ENCODE measurements around the gene IL25. TPM values are rescaled to one million over a fixed set of nuclear protein-coding genes. Genes with fewer than 3 reads are reported as not detected.
"Not testable (repeated sequence)": the region's sequence is repeated elsewhere in the genome, so short reads cannot be mapped to it uniquely, and the experiment has no call there.

The IL25 gene
- polyA plus RNA-seq, 1 donor (not counting 4 experiments of a cell fraction or from before 2014, with no cell fraction given), result not detected

GRCh38 chr14:23399136-23399535 is 26.5 kb downstream of the IL25 start:
- H3K27me3 ChIP-seq (ENCODE audit: control insufficient read depth, extremely low read depth, insufficient read depth, low read length), result peaks cover 6% of the 10 kb centered on the region

GRCh38 chr14:23399591-23399990 is 27.0 kb downstream of the IL25 start:
- dilution Hi-C loops (cut with MboI; ENCODE audit: extremely low pct_ligation_motif_present, low sequenced_read_pairs), result no loop called here
- no peaks in the 10 kb centered on the region for H3K36me3 ChIP-seq (ENCODE audit: control insufficient read depth in 2 of 2, extremely low read depth in 1 of 2, insufficient read depth in 2 of 2, low read length in 2 of 2)

More at GRCh38 chr14:23399136-23399535, 26.5 kb downstream of the IL25 start:
- no peak for TF ChIP-seq EZH2 (IDR thresholded peaks at IDR 0.05; ENCODE audit: low read length)
- TF ChIP-seq CTCF (optimal IDR thresholded peaks at IDR 0.05 in 1 of 3, IDR thresholded peaks at IDR 0.05 in 1 of 3, conservative IDR thresholded peaks at IDR 0.05 in 1 of 3; ENCODE audit: extremely low read depth in 1 of 3, insufficient read depth in 2 of 3, low read length in 3 of 3), result no peak
- no peaks in the 10 kb centered on the region for H3K36me3 ChIP-seq (ENCODE audit: control insufficient read depth in 2 of 2, extremely low read depth in 1 of 2, insufficient read depth in 2 of 2, low read length in 2 of 2)
- no peak overlapping the region for H3K9ac ChIP-seq (ENCODE audit: control insufficient read depth, extremely low read depth, insufficient read depth, low read length)
- dilution Hi-C loops (cut with MboI; ENCODE audit: extremely low pct_ligation_motif_present, low sequenced_read_pairs), result no loop called here
- H3K9me1 ChIP-seq (ENCODE audit: control insufficient read depth, extremely low read depth, insufficient read depth, low read length), result no peaks in the 10 kb centered on the region
- no peak overlapping the region for H3K27ac ChIP-seq (ENCODE audit: control insufficient read depth, insufficient read depth, low read length)
- H3K4me3 ChIP-seq (ENCODE audit: control insufficient read depth in 2 of 3, extremely low read depth in 1 of 3, insufficient read depth in 2 of 3, low read depth in 1 of 3, low read length in 3 of 3), result no peak overlapping the region
- no peak overlapping the region for H3K4me2 ChIP-seq (ENCODE audit: control insufficient read depth, extremely low read depth, insufficient read depth, low read depth, low read length)
- no peak overlapping the region for H2AFZ ChIP-seq (ENCODE audit: control insufficient read depth, low read length)
- H3K9me3 ChIP-seq (ENCODE audit: control insufficient read depth, low read depth, low read length), result no peaks in the 10 kb centered on the region
- H3K4me1 ChIP-seq (ENCODE audit: control insufficient read depth, extremely low read depth, insufficient read depth, low read length), result no peaks in the 10 kb centered on the region
- DNase-seq (ENCODE audit: low read depth, low spot score) (no peak), FAIRE-seq (no peak)
- no peaks in the 10 kb centered on the region for H3K79me2 ChIP-seq (ENCODE audit: control insufficient read depth, insufficient read depth, low read length)
- H4K20me1 ChIP-seq (ENCODE audit: control insufficient read depth, extremely low read depth, insufficient read depth, low read length), result no peaks in the 10 kb centered on the region

GRCh38 chr14:23400496-23401149 is 28.0 kb downstream of the IL25 start:
- H3K9me3 ChIP-seq (ENCODE audit: control insufficient read depth, low read depth, low read length); H4K20me1 ChIP-seq (ENCODE audit: control insufficient read depth, extremely low read depth, insufficient read depth, low read length); H2AFZ ChIP-seq (ENCODE audit: control insufficient read depth, low read length); H3K4me1 ChIP-seq (ENCODE audit: control insufficient read depth, extremely low read depth, insufficient read depth, low read length); DNase-seq (ENCODE audit: low read depth, low spot score); FAIRE-seq; H3K9ac ChIP-seq (ENCODE audit: control insufficient read depth, extremely low read depth, insufficient read depth, low read length); H3K36me3 ChIP-seq (ENCODE audit: control insufficient read depth in 2 of 2, extremely low read depth in 1 of 2, insufficient read depth in 2 of 2, low read length in 2 of 2); dilution Hi-C loops (cut with MboI; ENCODE audit: extremely low pct_ligation_motif_present, low sequenced_read_pairs); H3K79me2 ChIP-seq (ENCODE audit: control insufficient read depth, insufficient read depth, low read length); H3K27ac ChIP-seq (ENCODE audit: control insufficient read depth, insufficient read depth, low read length); H3K4me2 ChIP-seq (ENCODE audit: control insufficient read depth, extremely low read depth, insufficient read depth, low read depth, low read length); H3K27me3 ChIP-seq (ENCODE audit: control insufficient read depth, extremely low read depth, insufficient read depth, low read length); H3K4me3 ChIP-seq (ENCODE audit: control insufficient read depth in 2 of 3, extremely low read depth in 1 of 3, insufficient read depth in 2 of 3, low read depth in 1 of 3, low read length in 3 of 3); H3K9me1 ChIP-seq (ENCODE audit: control insufficient read depth, extremely low read depth, insufficient read depth, low read length): not testable (repeated sequence)

More at GRCh38 chr14:23399591-23399990, 27.0 kb downstream of the IL25 start:
- no peak overlapping the region for H3K4me3 ChIP-seq (ENCODE audit: control insufficient read depth in 2 of 3, extremely low read depth in 1 of 3, insufficient read depth in 2 of 3, low read depth in 1 of 3, low read length in 3 of 3)
- no peaks in the 10 kb centered on the region for H3K4me1 ChIP-seq (ENCODE audit: control insufficient read depth, extremely low read depth, insufficient read depth, low read length)
- H3K79me2 ChIP-seq (ENCODE audit: control insufficient read depth, insufficient read depth, low read length), result no peaks in the 10 kb centered on the region
- TF ChIP-seq EZH2 (IDR thresholded peaks at IDR 0.05; ENCODE audit: low read length), result no peak
- TF ChIP-seq CTCF (optimal IDR thresholded peaks at IDR 0.05 in 1 of 3, IDR thresholded peaks at IDR 0.05 in 1 of 3, conservative IDR thresholded peaks at IDR 0.05 in 1 of 3; ENCODE audit: extremely low read depth in 1 of 3, insufficient read depth in 2 of 3, low read length in 3 of 3), result no peak
- FAIRE-seq (no peak), DNase-seq (ENCODE audit: low read depth, low spot score) (no peak)
- H3K9me1 ChIP-seq (ENCODE audit: control insufficient read depth, extremely low read depth, insufficient read depth, low read length), result no peaks in the 10 kb centered on the region
- H3K27me3 ChIP-seq (ENCODE audit: control insufficient read depth, extremely low read depth, insufficient read depth, low read length), result peaks cover 8% of the 10 kb centered on the region
- no peak overlapping the region for H3K27ac ChIP-seq (ENCODE audit: control insufficient read depth, insufficient read depth, low read length)
- H4K20me1 ChIP-seq (ENCODE audit: control insufficient read depth, extremely low read depth, insufficient read depth, low read length), result no peaks in the 10 kb centered on the region
- H3K9ac ChIP-seq (ENCODE audit: control insufficient read depth, extremely low read depth, insufficient read depth, low read length), result no peak overlapping the region
- no peak overlapping the region for H3K4me2 ChIP-seq (ENCODE audit: control insufficient read depth, extremely low read depth, insufficient read depth, low read depth, low read length)
- no peak overlapping the region for H2AFZ ChIP-seq (ENCODE audit: control insufficient read depth, low read length)
- no peaks in the 10 kb centered on the region for H3K9me3 ChIP-seq (ENCODE audit: control insufficient read depth, low read depth, low read length)
